GM19463 (cell line): Measurements from ENCODE around the gene AGO1.
A peak's percentile ranks its signal among the peaks of the same experiment; 100 is the strongest.

Experiments used
- ATAC-seq: cut with Tn5 transposase; IDR thresholded peaks from one replicate; pipeline ENCODE4 v1.9.1; 2021; ENCODE audit warnings: mild to moderate bottlenecking, moderate library complexity; ENCODE audit not compliant: unreplicated experiment

Gene AGO1

DNA sequence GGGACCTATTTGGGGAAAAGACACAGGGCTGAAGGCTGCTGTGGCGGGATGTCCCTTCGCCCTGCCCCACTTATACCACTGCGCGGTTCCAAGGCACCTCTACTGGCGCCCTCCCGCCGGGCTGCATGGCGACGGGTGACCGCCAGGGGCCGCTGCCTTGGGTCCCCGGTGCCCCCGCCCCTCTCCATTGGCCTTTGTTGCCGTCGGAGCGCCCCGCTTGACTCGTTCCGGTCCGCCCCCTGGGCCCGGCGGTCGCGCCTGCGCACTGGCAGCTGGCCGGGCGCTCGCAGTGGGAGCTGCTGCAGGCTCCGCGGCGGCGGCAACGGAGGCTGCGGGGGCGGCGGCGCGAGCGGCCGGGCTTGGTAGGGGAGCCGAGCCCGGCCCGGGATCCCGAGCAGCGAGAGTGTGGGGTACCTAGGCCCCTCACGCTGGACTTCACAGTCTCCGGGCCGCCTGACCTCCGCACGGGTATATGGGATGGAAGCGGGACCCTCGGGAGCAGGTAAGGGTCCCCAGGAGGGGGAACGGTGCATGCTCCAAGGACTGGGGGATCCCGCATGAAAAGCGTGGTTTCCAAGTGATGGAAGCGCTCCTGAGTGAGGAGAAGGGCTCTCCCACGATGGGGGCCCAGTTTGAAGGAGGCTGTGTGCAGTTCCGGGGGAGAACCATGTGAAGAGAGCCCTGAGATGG is at the start of gene AGO1:
TSS of gene AGO1 (plus strand) at position 265 of the 690 bp plus-strand sequence. CDS start at position 478, 213 bp downstream.
- peak; percentile 91 for ATAC-seq

DNA sequence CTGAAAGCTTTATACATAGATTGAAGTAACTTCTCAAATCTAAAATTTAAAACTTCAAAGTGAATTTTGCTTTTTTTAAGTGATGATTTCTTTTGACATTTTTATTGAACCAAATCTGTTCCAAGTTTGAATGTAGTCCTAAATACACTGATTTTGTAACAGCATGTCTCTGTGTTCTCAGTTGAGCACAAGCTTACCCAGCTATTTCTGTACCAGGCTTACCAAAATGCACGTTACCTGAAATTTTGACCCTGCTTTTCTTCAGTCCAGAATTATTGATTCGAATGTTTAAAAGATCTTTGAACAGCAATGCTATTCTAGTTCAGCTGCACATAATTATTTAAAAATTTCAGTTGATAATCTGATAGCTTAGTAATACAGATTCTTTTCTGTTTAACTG is 49.6 kb upstream of the AGO1 start:
- ATAC-seq, result no peak

GRCh38 chr1:35834218-35834617 is 48.8 kb upstream of the AGO1 start:
- no peak for ATAC-seq

DNA sequence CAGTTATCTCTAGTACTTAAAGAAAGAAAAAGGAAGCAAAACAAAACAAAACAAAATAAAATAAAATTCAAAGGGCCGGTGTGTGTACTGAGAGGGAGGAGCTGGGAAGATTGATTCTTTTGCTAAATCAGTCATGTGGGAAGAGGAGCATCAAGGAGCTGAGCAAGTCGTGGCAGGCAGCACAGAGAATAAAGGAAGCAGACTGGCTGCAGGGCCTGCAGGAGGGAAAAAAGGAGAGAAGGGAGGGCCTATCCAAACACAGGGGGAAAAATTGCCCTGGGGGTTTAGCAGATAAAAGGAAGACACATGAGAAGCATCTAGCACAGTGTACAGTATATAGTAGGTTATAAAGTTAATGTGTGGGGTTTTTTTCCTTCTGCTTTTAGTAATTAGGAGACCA is 47.6 kb upstream of the AGO1 start:
- ATAC-seq, result no peak

- ATAC-seq, result no peak
Observed at GRCh38 chr1:35836734-35837133, 46.3 kb upstream of the AGO1 start.

- ATAC-seq, result no peak
Observed at GRCh38 chr1:35838693-35839245, 44.2 kb upstream of the AGO1 start.

GRCh38 chr1:35844826-35845225 is 38.2 kb upstream of the AGO1 start:
- ATAC-seq, result no peak

DNA sequence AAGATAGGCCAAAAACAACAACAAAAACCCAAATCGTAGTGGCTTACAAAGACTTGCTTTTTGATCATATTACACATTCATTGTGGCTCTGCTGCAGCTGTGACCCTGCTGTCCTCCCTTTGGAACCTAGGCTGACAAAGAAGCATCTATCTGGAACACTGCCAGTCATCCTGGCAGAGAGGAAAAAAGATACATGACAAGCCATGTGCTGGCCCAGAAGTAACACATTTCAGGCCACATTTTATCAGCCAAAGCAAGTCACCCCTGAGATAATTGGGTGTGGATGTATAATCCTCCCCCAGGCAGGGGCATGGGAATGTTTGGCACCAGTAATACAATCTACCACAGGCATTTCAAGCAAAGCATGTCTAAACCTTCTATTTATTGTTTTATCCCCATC is 37.2 kb upstream of the AGO1 start:
- no peak for ATAC-seq

- ATAC-seq, result no peak
Observed at GRCh38 chr1:35847935-35848565, 35.0 kb upstream of the AGO1 start.

- ATAC-seq, result no peak
Observed at GRCh38 chr1:35850051-35850450, 33.0 kb upstream of the AGO1 start.

DNA sequence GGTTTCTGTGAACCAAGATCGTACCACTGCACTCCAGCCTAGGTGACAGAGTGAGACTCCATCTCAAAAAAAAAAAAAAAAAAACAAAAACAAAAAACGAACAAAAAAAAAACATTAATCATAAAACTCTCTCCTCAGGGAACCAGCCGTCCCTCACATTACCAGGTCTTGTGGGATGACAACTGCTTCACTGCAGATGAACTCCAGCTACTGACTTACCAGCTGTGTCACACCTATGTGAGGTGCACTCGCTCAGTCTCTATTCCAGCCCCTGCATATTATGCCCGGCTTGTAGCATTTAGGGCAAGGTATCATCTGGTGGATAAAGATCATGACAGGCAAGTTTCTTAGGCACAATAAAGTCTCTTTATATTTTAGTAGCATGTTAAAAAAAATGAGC is 32.3 kb upstream of the AGO1 start:
- ATAC-seq, result no peak

DNA sequence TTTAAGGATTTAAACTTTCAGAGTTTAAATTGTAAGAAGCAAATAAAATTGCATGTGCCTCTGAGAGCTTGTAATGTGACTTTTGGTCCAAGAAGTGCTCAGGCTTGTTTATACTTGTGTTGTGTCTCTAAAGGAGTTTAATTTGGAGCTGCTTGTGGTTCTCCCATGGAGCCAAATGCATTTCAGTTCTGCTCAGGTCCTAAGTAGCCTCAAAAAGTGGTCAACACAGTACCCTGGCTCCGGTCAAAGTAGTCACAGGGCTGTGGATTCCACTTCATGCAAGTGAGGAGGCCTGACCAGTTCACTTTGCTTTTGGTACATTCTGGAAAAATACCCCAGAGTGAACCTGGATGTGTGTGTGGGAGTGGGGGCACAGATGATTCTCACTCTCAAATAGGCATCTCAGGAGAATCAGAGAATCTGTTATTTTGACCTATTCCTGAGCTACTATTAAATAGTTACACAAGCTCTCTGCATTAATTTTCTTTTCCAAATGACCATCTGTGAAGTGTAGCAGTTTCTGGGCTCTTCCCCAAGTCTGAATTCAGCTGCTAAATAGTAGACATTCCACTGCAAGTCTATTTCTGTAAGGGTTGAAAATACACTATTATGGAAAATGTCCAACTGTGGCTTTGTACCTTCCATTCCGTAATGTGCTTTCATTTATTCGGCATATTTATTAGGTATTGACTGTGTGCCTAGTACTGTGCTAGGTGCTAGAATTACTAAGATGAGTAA is 31.7 kb upstream of the AGO1 start:
- ATAC-seq, result no peak

DNA sequence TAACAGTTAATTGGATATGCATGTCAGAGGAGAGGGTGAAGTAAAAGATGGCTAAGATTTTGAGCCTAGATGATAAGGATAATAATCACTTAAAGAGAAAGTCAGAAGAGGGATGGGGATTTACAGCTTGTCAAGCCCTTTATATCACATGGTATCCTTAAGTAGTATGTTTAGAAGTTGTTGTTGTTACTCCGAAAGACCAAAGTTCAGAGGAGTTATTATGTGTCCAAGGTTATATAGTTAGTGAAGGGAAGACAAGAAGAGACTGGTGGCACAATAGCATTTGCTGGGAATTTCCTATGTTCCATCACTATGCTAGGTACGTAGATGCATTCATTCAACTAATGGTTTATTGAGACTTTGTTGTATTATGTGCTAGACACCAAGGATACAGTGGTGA is 30.8 kb upstream of the AGO1 start:
- no peak for ATAC-seq

- no peak for ATAC-seq
Observed at GRCh38 chr1:35854989-35855700, 27.9 kb upstream of the AGO1 start.

DNA sequence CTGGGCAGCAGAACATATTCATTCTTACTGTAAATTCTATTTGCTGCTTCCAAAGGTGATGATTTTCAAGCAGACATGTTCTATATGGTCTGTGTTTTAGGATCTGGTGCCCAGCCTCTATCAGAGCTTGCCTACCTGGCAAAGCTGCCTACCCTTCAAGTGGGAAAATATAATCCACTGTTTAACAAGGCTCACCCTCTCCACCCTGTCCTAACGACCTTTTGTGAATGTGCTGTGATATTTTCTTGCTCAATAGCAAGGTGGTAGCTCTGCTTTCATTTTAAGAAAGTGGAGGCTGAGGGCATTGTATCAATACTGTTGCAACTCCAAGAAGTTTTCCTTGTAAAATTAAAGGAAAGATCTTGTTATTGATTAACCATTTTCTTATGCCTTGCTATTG is 26.0 kb upstream of the AGO1 start:
- ATAC-seq, result no peak

DNA sequence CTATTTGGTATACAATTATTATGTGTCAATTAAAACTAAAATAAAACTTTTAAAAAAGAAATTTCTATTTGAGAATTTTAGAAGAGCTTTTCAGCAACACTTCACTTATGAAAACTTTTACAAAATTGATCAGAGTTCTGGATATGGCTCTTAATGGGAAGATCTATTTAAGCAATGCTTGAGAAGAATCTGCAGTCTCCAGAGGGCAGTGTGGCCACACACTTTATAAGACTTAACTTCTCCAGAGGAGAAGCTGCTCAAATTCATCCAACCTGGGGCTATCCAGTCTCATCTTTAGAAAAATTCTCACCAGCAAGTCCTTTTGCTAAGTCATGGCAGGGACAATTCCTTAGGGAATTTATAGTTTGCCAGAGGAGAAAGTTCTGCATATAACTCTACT is 25.2 kb upstream of the AGO1 start:
- ATAC-seq, result no peak

- ATAC-seq, result no peak
Observed at GRCh38 chr1:35860696-35861095, 22.3 kb upstream of the AGO1 start.

DNA sequence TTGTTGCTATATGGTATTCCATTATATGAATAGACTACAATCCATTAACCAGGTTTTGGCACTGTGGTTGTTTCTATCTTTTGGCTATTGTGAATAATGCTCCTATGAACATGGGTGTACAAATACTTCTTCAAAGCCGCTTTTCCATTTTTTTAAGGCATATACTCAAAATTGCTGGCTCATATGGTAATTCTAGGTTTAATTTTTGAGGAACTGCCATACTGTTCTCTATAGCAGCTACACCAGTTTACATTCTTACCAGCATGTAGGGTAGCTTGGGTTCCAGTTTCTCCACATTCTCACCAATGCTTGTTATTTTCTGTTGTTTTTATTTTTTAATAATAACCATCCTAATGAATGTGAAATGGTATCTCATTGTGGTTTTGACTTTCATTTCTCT is 19.9 kb upstream of the AGO1 start:
- no peak for ATAC-seq

DNA sequence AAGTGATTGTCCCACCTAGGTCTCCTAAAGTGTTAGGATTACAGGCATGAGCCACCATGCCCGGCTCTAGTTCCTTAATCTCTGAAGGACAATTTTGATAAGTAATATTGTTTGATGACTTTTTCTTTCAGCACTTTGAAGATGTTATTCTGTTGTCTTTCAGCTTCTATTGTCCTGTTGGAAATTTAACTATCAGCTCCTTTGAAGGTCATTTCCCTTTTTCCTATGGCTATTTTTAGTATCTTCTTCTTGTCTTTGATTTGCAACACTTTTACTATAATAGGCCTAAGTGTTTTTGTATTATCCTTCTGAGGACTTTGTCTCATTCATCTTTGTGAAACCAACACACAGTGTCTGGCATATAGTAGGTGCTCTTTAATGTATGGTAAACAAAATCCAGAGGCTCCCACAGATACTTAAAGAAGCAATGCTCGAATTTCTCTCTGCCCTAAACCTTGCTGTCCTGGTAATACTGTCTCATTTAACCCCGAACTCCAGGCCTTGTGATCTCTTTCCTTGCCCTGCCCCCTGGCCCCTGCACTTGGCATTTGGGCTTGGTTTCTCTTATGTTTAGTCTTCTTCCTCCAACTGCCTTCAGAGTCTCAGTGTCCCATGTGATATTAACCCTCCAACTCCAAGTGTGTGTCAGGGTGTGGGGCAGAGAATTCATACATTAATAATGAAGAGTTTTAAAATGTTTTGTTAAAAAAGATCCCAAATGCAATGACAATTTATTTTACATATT is 19.0 kb upstream of the AGO1 start:
- ATAC-seq, result no peak

DNA sequence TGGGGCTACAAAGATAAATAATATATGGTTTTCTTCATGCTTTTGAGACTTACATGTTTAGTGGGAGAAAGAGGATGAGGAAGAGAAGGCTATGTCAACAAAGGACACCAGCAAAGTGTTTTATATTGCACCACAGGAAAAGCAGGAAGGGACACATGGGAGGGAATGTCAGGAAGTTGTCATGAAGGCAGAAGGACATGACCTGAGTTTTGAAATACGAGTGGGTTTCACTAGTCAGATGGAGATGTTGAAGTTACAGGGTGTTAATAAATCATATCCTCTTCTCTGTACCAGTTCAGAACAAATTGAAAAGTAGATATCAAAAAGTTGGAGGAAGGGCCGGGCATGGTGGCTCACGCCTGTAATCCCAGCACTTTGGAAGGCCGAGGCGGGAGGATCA is 18.2 kb upstream of the AGO1 start:
- ATAC-seq, result no peak

DNA sequence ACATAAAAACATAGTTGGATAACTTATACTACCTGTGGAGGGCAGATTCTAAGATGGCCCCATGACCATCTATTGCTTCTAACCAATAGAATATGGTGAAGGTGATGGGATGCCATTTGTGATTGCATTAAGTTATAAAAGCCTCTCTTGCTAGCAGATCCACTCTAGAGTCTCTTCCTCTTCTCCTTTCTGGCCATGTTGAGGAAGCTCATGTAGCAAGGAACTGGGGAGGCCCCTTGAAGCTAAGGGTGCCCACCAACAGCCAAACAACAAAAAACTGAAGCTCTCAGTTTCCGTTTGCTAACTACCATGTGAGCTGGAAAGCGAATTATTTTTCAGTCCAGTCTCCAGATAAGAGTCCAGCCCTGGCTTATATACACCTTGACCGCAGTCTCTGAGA is 16.0 kb upstream of the AGO1 start:
- ATAC-seq, result no peak
